HepG2 (cell line): ENCODE data around the gene MEGF10.

Experiments used
- CREB1 ChIP-seq, 2 experiments: fragments of 450-650 bp in 1 of 2; IDR thresholded peaks; 2 replicates each; pipeline ENCODE4 v1.6.1; 2016 to 2017; ENCODE audit warnings: control low read depth in 1 of 2, mild to moderate bottlenecking in 1 of 2, missing compliant biosample characterization in 1 of 2, missing genetic modification characterization in 1 of 2
- EZH2 ChIP-seq: conservative IDR thresholded peaks from 2 replicates; pipeline ENCODE4 v1.6.1; 2012; ENCODE audit warnings: mild to moderate bottlenecking, low read depth, low read length, moderate library complexity
- FOXK2 ChIP-seq: fragments of 450-650 bp; IDR thresholded peaks from 2 replicates; pipeline ENCODE4 v1.6.1; 2016
- GLMP ChIP-seq: sonication (generic); formaldehyde crosslinking; IDR thresholded peaks from 2 replicates; pipeline ENCODE4 v1.9.0; 2021; ENCODE audit warnings: missing genetic modification reagents, mild to moderate bottlenecking, borderline replicate concordance
- HCFC1 ChIP-seq: fragments of 150-350 bp; IDR thresholded peaks from 2 replicates; pipeline ENCODE4 v1.6.1; 2014; ENCODE audit warnings: low read depth, low read length
- HNRNPUL1 ChIP-seq: fragments of 200-400 bp; formaldehyde crosslinking; IDR thresholded peaks from 2 replicates; pipeline ENCODE4 v1.6.1; 2017; ENCODE audit warnings: low read depth, mild to moderate bottlenecking, low read length, moderate library complexity
- PAF1 ChIP-seq: IDR thresholded peaks from 2 replicates; pipeline ENCODE4 v1.6.1; 2016; ENCODE audit warnings: missing genetic modification reagents, missing compliant biosample characterization
- TAF1 ChIP-seq: sonication (generic); formaldehyde crosslinking; IDR thresholded peaks from 2 replicates; pipeline ENCODE4 v1.4.0; 2020; ENCODE audit warnings: missing genetic modification reagents
- ZNF10 ChIP-seq: sonication (generic); formaldehyde crosslinking; IDR thresholded peaks from 2 replicates; pipeline ENCODE4 v1.4.0; 2020; ENCODE audit warnings: mild to moderate bottlenecking, low read depth, missing genetic modification reagents, borderline replicate concordance
- ZSCAN29 ChIP-seq: sonication (generic); formaldehyde crosslinking; conservative IDR thresholded peaks from 2 replicates; pipeline ENCODE4 v1.4.0; 2020; ENCODE audit warnings: mild to moderate bottlenecking, missing genetic modification reagents
- TF ChIP-seq, protein P1 (sequence below): sonication (generic); formaldehyde crosslinking; IDR thresholded peaks from 2 replicates; pipeline ENCODE4 v1.4.0; 2020; ENCODE audit warnings: missing genetic modification reagents
- TF ChIP-seq, protein P2 (sequence below): sonication (generic); formaldehyde crosslinking; IDR thresholded peaks from 2 replicates; pipeline ENCODE4 v1.5.0; 2020; ENCODE audit warnings: mild to moderate bottlenecking, missing genetic modification reagents, moderate library complexity

GRCh38 chr5:127435821-127436220, 145.2 kb downstream of the MEGF10 start:
- TF ChIP-seq PAF1 (CRISPR knock-in tag): no peak
- TF ChIP-seq, protein P1, sequence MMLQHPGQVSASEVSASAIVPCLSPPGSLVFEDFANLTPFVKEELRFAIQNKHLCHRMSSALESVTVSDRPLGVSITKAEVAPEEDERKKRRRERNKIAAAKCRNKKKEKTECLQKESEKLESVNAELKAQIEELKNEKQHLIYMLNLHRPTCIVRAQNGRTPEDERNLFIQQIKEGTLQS: no peak
- TF ChIP-seq GLMP: no peak
- TF ChIP-seq ZSCAN29 (CRISPR knock-in tag): no peak
- TF ChIP-seq EZH2: no peak
- TF ChIP-seq TAF1 (CRISPR knock-in tag): no peak
- no peak for TF ChIP-seq HNRNPUL1
- no peak for TF ChIP-seq FOXK2
- TF ChIP-seq HCFC1: no peak
- TF ChIP-seq, protein P2, sequence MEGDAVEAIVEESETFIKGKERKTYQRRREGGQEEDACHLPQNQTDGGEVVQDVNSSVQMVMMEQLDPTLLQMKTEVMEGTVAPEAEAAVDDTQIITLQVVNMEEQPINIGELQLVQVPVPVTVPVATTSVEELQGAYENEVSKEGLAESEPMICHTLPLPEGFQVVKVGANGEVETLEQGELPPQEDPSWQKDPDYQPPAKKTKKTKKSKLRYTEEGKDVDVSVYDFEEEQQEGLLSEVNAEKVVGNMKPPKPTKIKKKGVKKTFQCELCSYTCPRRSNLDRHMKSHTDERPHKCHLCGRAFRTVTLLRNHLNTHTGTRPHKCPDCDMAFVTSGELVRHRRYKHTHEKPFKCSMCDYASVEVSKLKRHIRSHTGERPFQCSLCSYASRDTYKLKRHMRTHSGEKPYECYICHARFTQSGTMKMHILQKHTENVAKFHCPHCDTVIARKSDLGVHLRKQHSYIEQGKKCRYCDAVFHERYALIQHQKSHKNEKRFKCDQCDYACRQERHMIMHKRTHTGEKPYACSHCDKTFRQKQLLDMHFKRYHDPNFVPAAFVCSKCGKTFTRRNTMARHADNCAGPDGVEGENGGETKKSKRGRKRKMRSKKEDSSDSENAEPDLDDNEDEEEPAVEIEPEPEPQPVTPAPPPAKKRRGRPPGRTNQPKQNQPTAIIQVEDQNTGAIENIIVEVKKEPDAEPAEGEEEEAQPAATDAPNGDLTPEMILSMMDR (CRISPR knock-in tag): no peak
- no peak for TF ChIP-seq ZNF10 (CRISPR knock-in tag)
- no peak for TF ChIP-seq CREB1 (IDR thresholded peaks at IDR 0.05)
- no peak for TF ChIP-seq CREB1 (CRISPR knock-in tag; IDR thresholded peaks at IDR 0.05)
